Sigmoid colon (tissue), 7 donors: ENCODE measurements around the gene HS3ST4. TPM values are rescaled to one million over a fixed set of nuclear protein-coding genes. Genes with fewer than 3 reads are reported as not detected.
A peak's percentile ranks its signal among the peaks of the same experiment; 100 is the strongest.

Experiments used
- DNase-seq: peaks from one replicate; pipeline ENCODE4 v3.0.0-alpha.2; 2019
- H3K27ac ChIP-seq, 4 donors: fragments of 200-600 bp; sonication (generic); one replicate each; pipeline ENCODE4 v1.5.1; 2016 to 2019; ENCODE audit warnings: mild to moderate bottlenecking in 1 of 4
- H3K27me3 ChIP-seq, 3 donors: fragments of 200-600 bp; sonication (generic); one replicate each; pipeline ENCODE4 v1.5.1; 2019; ENCODE audit warnings: mild to moderate bottlenecking in 1 of 3
- H3K36me3 ChIP-seq, 4 donors: fragments of 200-600 bp; sonication (generic); one replicate each; pipeline ENCODE4 v1.5.1; 2016 to 2019
- H3K4me1 ChIP-seq, 4 donors: fragments of 200-600 bp; sonication (generic); one replicate each; pipeline ENCODE4 v1.5.1; 2017 to 2019
- H3K4me3 ChIP-seq, 4 donors: fragments of 200-600 bp; sonication (generic); one replicate each; pipeline ENCODE4 v1.5.1; 2017 to 2019; ENCODE audit warnings: mild to moderate bottlenecking in 2 of 4, moderate library complexity in 1 of 4
- H3K9me3 ChIP-seq, 4 donors: fragments of 200-600 bp in 3 of 4; sonication (generic) in 3 of 4; one replicate each; pipeline versions ENCODE4 v1.5.1 to v1.6.1; 2013 to 2019
- CTCF ChIP-seq, 4 experiments: fragments of 450-650 bp in 3 of 4; fragments of 200-600 bp in 1 of 4; IDR thresholded peaks; one replicate each; pipeline ENCODE4 v1.5.1; 2016 to 2019; ENCODE audit warnings: antibody characterized with exemption in 4 of 4, mild to moderate bottlenecking in 3 of 4, moderate library complexity in 2 of 4
- EP300 ChIP-seq, 4 donors: sonication (generic); formaldehyde crosslinking; IDR thresholded peaks; one replicate each; pipeline ENCODE4 v1.6.1; 2017; ENCODE audit warnings: antibody characterized with exemption in 4 of 4
- POLR2A ChIP-seq, 2 donors: fragments of 450-650 bp; IDR thresholded peaks; one replicate each; pipeline ENCODE4 v1.6.1; 2016; ENCODE audit warnings: antibody characterized with exemption in 2 of 2, mild to moderate bottlenecking in 2 of 2, moderate library complexity in 2 of 2
- POLR2AphosphoS5 ChIP-seq, 4 donors: sonication (generic); formaldehyde crosslinking; IDR thresholded peaks; one replicate each; pipeline ENCODE4 v1.6.1; 2017; ENCODE audit warnings: antibody characterized with exemption in 4 of 4
- WGBS, 2 donors: extraction: QIAGEN DNeasy Blood & Tissue Kit; methylation state at CpG; one replicate each; pipeline ENCODE4 v1.1.7; 2013; 5-methylcytosine and 5-hydroxymethylcytosine counted together
- intact Hi-C: fragments of 100-400 bp; cut with DNase I; formaldehyde crosslinking; loops from one replicate; pipeline ENCODE4 v1.15.1; 2023
- polyA plus RNA-seq, 3 donors: library from polyadenylated mRNA; stranded (reverse); fragments of 200-250 nt; gene quantifications; one replicate each; pipeline ENCODE4 v1.2.3, GENCODE V29; 2013
- total RNA-seq, 4 donors: library from RNA; depleted of rRNA; stranded (reverse); fragments of >200 nt; gene quantifications; one replicate each; pipeline ENCODE4 v1.1.0, GENCODE V29; 2016
- donor health status: healthy with polysubstance abuse.
- donor health status: Bipolar disorder and iron deficiency.
- donor health status: healthy.

HS3ST4 gene
- total and polyA plus RNA-seq, 7 donors = 0.07 to 0.14 TPM; not detected in 5

DNA sequence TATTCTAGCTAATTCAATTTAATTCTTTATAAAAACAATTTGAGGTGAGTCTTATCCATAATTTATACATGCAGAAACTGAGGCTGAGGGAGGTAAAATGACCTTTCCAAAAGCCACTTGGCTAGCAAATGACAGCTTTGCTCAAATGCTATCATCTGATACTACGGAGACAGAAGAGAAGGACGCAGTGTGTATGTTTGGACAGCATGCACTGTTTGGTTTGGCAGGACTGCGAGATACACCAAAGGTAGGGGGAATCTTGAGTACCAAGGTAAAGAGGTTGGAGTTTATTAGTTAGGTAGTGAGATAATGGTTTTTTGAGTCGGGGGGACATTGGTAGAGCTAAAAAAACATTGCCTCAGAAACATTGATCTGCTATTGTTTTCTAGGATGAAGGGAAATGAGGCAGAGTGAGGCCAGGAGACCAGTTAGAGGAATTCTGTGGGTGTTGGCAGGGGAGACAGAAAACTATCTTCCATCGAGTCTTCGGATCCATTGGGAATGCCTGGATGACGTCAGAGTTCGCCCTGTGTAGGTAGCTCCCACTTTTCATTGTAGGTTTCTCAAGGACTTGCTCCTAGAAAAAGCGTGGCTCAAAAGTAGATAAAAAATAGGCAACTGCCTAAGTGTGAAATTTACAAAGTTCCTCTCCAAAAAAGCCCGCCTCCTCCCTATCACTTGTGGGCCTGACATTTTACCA, 2.5 kb upstream of the HS3ST4 start:
- H3K4me3 ChIP-seq = no peak overlapping the region
- peaks cover 10 to 47% (median 32%) of the 10 kb centered on the region in 3 donors for H3K27me3 ChIP-seq
- WGBS, 2 donors = 52 to 66% methylated on average over 10 of the region's 10 CpGs
- H3K36me3 ChIP-seq = no peaks in the 10 kb centered on the region
- DNase-seq = no peak
- H3K4me1 ChIP-seq = peaks cover 0 to 18% (median 13%) of the 10 kb centered on the region in 4 donors
- TF ChIP-seq POLR2A (IDR thresholded peaks at IDR 0.05) = no peak
- intact Hi-C loops = no loop called here
- no peaks in the 10 kb centered on the region for H3K9me3 ChIP-seq
- H3K27ac ChIP-seq = no peak overlapping the region

DNA sequence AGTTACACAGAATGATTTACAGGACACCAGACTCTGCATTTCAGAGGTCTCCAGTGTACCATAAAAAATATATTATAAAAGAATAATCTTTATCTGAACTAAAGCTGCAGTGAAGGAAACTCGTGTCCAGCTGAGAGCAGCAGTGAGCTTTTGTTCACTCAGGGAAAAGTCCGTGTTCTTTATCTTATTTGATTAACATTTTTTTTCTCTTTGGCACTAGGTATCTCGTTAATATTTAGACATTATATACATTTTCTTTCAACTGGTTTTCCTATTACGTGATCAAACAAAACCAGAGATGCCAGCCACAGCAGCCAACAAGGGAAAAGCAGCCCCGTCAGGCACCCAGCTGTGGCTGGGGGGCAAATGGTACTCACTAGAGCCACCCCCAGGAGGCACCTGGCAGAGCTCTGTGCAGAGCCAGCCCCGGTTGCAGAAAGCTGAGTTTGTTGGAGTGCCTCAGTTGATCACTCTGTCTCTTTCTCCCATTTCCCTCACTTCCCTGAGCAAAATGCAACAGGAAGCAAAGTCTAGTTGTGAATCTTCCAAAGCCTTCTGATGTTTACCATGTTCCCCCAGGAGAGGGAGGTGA, 1.1 kb upstream of the HS3ST4 start:
- TF ChIP-seq CTCF (IDR thresholded peaks at IDR 0.05) (no peak), POLR2AphosphoS5 (IDR thresholded peaks at IDR 0.05) (no peak), POLR2A (IDR thresholded peaks at IDR 0.05) (no peak), EP300 (IDR thresholded peaks at IDR 0.05) (no peak)
- Histone ChIP-seq H3K36me3 (no peaks in the 10 kb centered on the region), H3K27me3 (peaks cover 10 to 61% (median 32%) of the 10 kb centered on the region in 3 donors), H3K4me1 (peaks cover 0 to 18% (median 13%) of the 10 kb centered on the region in 4 donors), H3K27ac (no peak overlapping the region), H3K4me3 (no peak overlapping the region), H3K9me3 (no peaks in the 10 kb centered on the region)
- WGBS, 2 donors = 6 to 31% methylated on average over 6 of the region's 6 CpGs
- intact Hi-C loops = no loop called here
- no peak for DNase-seq

GRCh38 chr16:25692351-25692741, 587 bp downstream of the HS3ST4 start:
- DNase-seq = no peak
- Histone ChIP-seq H3K4me1 (peaks cover 0 to 18% (median 13%) of the 10 kb centered on the region in 4 donors), H3K27me3 (peaks cover 10 to 69% (median 37%) of the 10 kb centered on the region in 3 donors), H3K4me3 (peak overlapping the region in 1 of 4 donors; percentile 19), H3K9me3 (no peaks in the 10 kb centered on the region), H3K27ac (no peak overlapping the region), H3K36me3 (no peaks in the 10 kb centered on the region)
- WGBS, 2 donors = 1% methylated on average over 56 of the region's 56 CpGs
- intact Hi-C loops = no loop called here
- TF ChIP-seq POLR2A (IDR thresholded peaks at IDR 0.05) = no peak
- TF ChIP-seq POLR2AphosphoS5 (IDR thresholded peaks at IDR 0.05) = no peak
- no peak for TF ChIP-seq EP300 (IDR thresholded peaks at IDR 0.05)
- no peak for TF ChIP-seq CTCF (IDR thresholded peaks at IDR 0.05)

- Histone ChIP-seq H3K27me3 (peaks cover 10 to 75% (median 37%) of the 10 kb centered on the region in 3 donors), H3K27ac (no peak overlapping the region), H3K4me3 (no peak overlapping the region), H3K4me1 (peaks cover 0 to 18% (median 13%) of the 10 kb centered on the region in 4 donors), H3K36me3 (no peaks in the 10 kb centered on the region), H3K9me3 (no peaks in the 10 kb centered on the region)
- intact Hi-C loops = no loop called here
- no peak for TF ChIP-seq EP300 (IDR thresholded peaks at IDR 0.05)
- TF ChIP-seq CTCF (IDR thresholded peaks at IDR 0.05) = no peak
- no peak for TF ChIP-seq POLR2AphosphoS5 (IDR thresholded peaks at IDR 0.05)
- no peak for TF ChIP-seq POLR2A (IDR thresholded peaks at IDR 0.05)
- DNase-seq = no peak
- WGBS, 2 donors = 2 to 5% methylated on average over 70 of the region's 70 CpGs
These were observed 1.2 kb downstream of the HS3ST4 start for GRCh38 chr16:25692742-25693508.

DNA sequence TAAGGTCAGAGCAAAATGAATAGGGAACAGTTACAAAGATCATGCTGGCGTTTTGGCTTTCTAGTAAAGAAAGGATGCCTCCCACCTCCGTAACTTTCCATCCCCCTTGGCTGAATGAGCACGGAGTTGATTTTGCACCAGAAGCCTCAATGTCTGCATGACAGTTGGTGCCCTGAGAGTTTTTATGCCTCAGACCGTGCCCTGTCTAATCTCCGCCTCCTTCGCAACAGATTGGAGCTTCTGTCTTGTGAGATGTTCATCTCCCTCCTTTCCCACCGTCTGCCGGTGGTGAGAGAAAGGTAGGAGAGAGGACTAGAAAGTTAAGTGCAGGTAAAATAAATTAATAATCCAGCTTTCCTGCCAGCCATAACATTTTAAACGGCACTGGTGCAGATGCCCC, 1.9 kb downstream of the HS3ST4 start:
- 8 to 11% methylated on average over 9 of the region's 9 CpGs for WGBS, 2 donors

More for the DNA sequence above, 1.9 kb downstream of the HS3ST4 start:
- no peak for DNase-seq
- intact Hi-C loops = no loop called here
- Histone ChIP-seq H3K27me3 (peaks cover 10 to 75% (median 37%) of the 10 kb centered on the region in 3 donors), H3K9me3 (no peaks in the 10 kb centered on the region), H3K36me3 (no peaks in the 10 kb centered on the region), H3K4me3 (no peak overlapping the region), H3K4me1 (peaks cover 0 to 18% (median 13%) of the 10 kb centered on the region in 4 donors), H3K27ac (no peak overlapping the region)
- TF ChIP-seq POLR2A (IDR thresholded peaks at IDR 0.05) = no peak
- no peak for TF ChIP-seq POLR2AphosphoS5 (IDR thresholded peaks at IDR 0.05)
- no peak for TF ChIP-seq CTCF (IDR thresholded peaks at IDR 0.05)
- TF ChIP-seq EP300 (IDR thresholded peaks at IDR 0.05) = no peak
